Endometrial microvascular endothelial cells (primary cell): ENCODE data around the gene RASGRP1. TPM values are rescaled to one million over a fixed set of nuclear protein-coding genes. Genes with fewer than 3 reads are reported as not detected.

ENCODE experiments used
- in situ Hi-C: cut with HindIII; loops from 2 replicates; pipeline ENCODE4 v1.10.0; 2017; ENCODE audit warnings: low sequenced_read_pairs, low pct_unique_long_range_greater_than_20kb; ENCODE audit errors: inconsistent ontology term
- total RNA-seq: library from RNA; depleted of rRNA; stranded (reverse); fragments of >200 nt; gene quantifications from one replicate; pipeline ENCODE4 v1.2.3, GENCODE V29; 2015; ENCODE audit errors: inconsistent ontology term

The RASGRP1 gene
- total RNA-seq, 1 donor from 2014 or later: not detected

- in situ Hi-C loops: no loop called here
Measured at GRCh38 chr15:38518084-38518483, 46.5 kb downstream of the RASGRP1 start.

- in situ Hi-C loops: no loop called here
Measured at GRCh38 chr15:38517312-38517975, 47.2 kb downstream of the RASGRP1 start.

DNA sequence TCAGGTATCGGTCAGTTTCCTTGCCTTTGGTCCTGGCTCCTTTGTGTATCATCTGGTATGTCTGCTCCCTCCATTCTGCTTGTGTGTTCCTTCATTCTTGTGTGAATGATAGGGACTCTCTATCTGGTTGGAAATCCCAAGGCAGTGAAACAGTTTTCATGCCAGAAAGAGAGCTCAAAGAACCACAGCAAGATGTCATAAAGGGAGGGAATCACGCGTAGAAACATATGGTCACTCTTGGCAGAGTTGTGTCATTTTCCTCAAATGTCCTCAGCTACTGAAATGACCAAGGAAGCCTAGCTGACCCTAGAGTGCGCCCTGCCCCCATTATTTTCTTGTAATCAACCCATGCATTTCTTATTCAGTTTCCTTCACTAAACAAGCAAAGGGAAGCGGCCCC, 48.0 kb downstream of the RASGRP1 start:
- in situ Hi-C loops: no loop called here

DNA sequence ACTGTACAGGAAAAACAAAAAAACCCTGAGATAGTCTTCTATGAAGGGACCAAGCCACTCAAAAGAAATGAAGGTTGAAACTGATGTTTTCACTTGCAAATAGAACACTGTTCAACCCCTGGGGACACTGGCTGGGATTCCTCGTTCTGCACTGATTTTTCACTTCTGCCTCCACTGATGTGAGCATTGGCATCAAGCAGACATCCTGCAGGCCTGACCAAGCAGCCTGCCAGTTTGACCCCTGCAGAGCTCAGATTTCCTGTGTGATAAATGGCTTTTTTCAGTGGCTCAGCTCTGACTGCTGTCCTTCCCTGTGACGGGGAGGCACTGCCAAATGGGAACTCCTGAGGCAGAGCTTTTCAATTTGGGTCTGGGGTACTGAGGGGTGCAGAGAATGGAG, 50.0 kb downstream of the RASGRP1 start:
- in situ Hi-C loops: no loop called here

DNA sequence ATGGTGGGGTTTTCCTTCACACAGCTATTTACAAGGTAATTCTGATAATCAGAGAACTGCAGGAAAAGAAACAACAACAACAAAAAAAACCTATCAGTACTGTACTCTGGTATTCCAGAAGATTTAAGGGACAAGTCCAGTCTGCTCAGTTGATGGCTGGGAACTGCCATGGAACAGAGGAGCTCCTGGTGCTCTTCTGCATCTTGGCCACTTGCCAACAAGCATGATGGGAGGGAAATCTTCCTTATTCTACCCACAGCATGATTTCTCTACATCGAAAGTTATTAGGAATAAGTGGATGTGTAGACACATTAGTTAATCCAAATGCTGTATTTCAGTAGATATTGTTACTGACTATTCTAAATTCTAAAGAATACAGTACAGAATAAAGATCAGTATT, 51.7 kb downstream of the RASGRP1 start:
- in situ Hi-C loops: no loop called here

GRCh38 chr15:38509152-38509551, 55.5 kb downstream of the RASGRP1 start:
- in situ Hi-C loops: no loop called here

DNA sequence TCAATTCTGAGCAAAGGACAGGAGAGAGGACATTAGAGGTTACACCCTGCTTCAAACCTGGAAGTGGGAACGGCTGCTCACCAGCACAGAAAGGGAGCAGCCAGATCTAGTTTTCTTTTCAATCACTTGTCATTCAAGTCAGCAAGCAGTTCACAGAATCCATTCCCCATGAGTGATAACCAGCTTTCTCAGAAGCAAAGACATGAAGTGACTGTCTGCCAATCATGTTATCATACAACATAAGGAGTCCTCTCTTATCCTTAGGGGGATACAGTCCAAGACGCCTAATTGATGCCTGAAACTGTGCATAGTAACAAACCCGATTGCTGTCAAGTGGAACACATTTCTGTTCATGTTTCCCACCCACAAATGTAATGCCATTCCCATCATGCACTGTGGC, 56.0 kb downstream of the RASGRP1 start:
- in situ Hi-C loops: no loop called here

DNA sequence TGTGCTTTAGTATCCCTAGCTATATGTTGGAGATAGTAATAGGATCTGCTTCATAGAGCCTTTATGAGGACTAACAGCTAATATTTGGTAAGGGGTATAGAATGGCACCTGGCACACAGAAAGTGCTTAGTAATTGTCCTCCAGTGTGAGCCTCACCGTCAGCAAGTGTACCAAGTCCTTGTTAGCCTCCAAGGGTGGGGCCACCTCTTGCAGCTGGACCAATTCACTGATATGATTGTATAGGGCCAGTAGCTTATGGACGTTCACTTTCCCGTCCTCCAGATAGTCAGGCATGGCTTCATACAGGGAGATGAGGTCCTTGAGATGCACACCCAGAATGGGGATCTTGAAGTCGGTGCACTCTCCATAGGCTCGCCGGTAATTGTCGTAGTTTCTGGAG, 57.0 kb downstream of the RASGRP1 start:
- in situ Hi-C loops: no loop called here

DNA sequence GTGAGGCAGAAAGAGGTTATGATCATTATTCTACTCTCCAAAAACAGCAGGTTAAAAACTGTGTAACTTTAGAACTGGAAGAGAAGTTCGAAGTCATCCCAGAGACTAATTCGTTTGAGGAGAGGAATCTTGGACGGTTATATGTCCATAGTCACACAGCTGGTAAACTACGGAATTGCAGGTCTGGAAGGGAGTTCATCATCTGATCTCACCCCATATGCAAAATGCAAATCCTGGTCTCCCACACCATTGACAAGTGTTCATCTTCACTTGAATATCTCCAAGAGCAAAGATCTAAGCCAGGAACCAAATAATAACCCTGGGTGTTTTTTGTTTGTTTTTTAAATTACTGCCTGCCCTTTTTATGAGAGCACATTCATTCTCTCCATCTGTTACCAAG, 57.6 kb downstream of the RASGRP1 start:
- in situ Hi-C loops: no loop called here

- in situ Hi-C loops: no loop called here
Measured at GRCh38 chr15:38504680-38505467, 59.7 kb downstream of the RASGRP1 start.

- in situ Hi-C loops: no loop called here
Measured at GRCh38 chr15:38503496-38503895, 61.1 kb downstream of the RASGRP1 start.

GRCh38 chr15:38499651-38500050, 65.0 kb downstream of the RASGRP1 start:
- in situ Hi-C loops: no loop called here

DNA sequence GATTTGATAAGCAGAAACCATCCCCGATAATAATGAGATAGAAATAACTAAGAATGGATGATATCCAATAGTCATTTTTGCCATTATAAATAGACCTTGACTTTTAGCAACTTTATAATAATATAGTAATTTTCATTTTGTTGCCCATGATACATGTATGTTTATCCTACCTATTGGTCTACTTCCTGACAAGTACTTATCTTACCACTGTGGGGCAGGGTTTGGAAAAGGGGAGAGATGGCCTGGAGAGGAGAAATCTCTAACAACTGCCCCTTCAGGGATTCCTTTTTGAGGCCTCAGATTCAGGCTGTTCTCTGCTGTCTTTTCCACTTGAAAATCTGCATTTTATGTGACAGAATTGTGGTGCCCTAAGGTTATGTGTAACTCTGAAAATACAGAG, 68.5 kb downstream of the RASGRP1 start:
- in situ Hi-C loops: no loop called here

DNA sequence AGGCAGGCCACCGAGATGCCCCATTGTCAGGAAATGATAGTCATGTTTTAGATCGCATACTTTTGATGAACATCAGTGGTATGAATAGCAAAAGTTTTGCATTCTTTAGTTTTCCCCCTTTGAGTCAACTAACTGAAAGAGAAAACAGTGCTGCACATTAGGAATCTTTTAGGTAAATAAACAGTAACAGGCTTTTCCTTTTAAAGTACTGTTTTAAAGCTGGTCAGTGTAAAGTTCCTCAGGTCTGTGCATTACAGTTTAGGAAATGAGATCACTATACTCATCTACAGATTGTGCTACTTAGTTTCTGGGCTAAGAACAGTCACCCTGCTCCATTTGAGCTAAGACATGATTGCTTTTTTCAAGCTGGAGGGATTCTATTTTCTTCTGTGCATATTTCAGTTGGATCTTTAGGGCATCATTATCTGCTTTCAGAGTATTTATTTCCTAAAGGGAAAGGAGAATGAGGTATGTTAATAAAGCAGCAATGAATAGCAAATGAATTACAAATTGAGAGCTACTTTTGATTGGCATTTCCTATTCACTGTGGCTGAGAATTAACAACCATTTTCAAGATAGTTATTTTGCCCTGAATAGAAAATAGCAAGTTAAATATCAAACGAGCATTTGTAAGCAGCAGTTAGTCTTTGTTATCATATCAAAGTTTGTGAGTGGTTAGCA, 74.2 kb downstream of the RASGRP1 start:
- in situ Hi-C loops: no loop called here

DNA sequence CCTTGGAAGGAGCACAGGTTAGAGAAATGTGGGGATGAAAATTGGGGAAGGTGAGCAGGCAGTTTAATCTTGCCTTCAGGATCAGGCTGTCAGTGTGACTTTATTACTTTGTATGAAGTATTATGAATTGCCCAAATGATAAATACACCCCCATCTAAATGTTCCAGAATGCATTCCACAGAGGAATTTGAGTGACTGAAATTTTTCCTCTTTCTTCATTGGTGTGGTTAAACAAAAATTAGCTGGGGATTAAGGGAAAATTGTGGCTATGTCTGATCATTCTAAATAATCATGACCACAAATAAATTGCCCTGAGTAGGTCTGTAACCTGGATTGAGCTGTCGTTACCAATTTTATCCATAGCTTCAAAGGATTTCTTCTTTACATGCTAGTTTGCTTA, 77.2 kb downstream of the RASGRP1 start:
- in situ Hi-C loops: no loop called here

GRCh38 chr15:38486936-38487335, 77.7 kb downstream of the RASGRP1 start:
- in situ Hi-C loops: no loop called here

DNA sequence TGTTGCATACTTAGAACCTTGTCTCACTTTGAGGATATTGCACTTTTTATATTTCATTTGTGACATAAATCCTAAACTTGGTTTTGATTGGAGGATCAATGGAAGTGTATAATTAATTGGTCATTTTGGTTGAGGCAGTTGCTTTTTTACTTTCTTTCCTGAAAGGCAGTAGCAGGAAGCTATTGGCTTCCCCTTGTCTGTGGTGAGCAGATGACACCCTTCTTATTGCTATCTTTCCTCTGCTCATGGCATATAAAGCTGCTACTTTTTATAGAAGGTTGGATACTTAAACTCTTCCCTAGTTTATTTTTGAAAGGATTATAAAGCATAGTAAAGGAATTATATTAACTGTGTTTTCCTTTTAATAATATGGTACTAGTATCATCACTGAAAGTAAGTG, 82.0 kb downstream of the RASGRP1 start:
- in situ Hi-C loops: no loop called here

GRCh38 chr15:38481761-38482160, 82.9 kb downstream of the RASGRP1 start:
- in situ Hi-C loops: no loop called here

- in situ Hi-C loops: no loop called here
Measured at GRCh38 chr15:38481113-38481512, 83.5 kb downstream of the RASGRP1 start.

- in situ Hi-C loops: no loop called here
Measured at GRCh38 chr15:38479756-38480155, 84.9 kb downstream of the RASGRP1 start.
